ENCODE results near the gene TMEM232.
"Not testable (repeated sequence)": the region's sequence is repeated elsewhere in the genome, so short reads cannot be mapped to it uniquely, and the experiment has no call there.

The TMEM232 gene

GRCh38 chr5:110736753-110737152, 10.3 kb upstream of the TMEM232 start:
- no peak for TF ChIP-seq CTCF (IDR thresholded peaks at IDR 0.05; ENCODE audit: borderline replicate concordance, insufficient read depth, low read depth, low read length)
- no peak overlapping the region for H3K4me3 ChIP-seq (ENCODE audit: low read depth, low read length)

- H3K4me3 ChIP-seq (ENCODE audit: low read depth, low read length): no peak overlapping the region
- TF ChIP-seq CTCF (IDR thresholded peaks at IDR 0.05; ENCODE audit: borderline replicate concordance, insufficient read depth, low read depth, low read length): no peak
These were observed 9.1 kb upstream of the TMEM232 start for GRCh38 chr5:110735556-110735955.

GRCh38 chr5:110734101-110734500, 7.6 kb upstream of the TMEM232 start:
- no peak for TF ChIP-seq CTCF (IDR thresholded peaks at IDR 0.05; ENCODE audit: borderline replicate concordance, insufficient read depth, low read depth, low read length)
- no peak overlapping the region for H3K4me3 ChIP-seq (ENCODE audit: low read depth, low read length)

GRCh38 chr5:110731499-110731898, 5.0 kb upstream of the TMEM232 start:
- H3K4me3 ChIP-seq (ENCODE audit: low read depth, low read length): not testable (repeated sequence)

- no peak for TF ChIP-seq CTCF (IDR thresholded peaks at IDR 0.05; ENCODE audit: borderline replicate concordance, insufficient read depth, low read depth, low read length)
- H3K4me3 ChIP-seq (ENCODE audit: low read depth, low read length): peak overlapping the region; percentile 12
These were observed 499 bp upstream of the TMEM232 start for GRCh38 chr5:110727025-110727314.

GRCh38 chr5:110718311-110718710, 8.2 kb downstream of the TMEM232 start:
- no peak for TF ChIP-seq CTCF (IDR thresholded peaks at IDR 0.05; ENCODE audit: borderline replicate concordance, insufficient read depth, low read depth, low read length)
- H3K4me3 ChIP-seq (ENCODE audit: low read depth, low read length): no peak overlapping the region

GRCh38 chr5:110716247-110717245, 9.9 kb downstream of the TMEM232 start:
- TF ChIP-seq CTCF (IDR thresholded peaks at IDR 0.05; ENCODE audit: borderline replicate concordance, insufficient read depth, low read depth, low read length): no peak
- no peak overlapping the region for H3K4me3 ChIP-seq (ENCODE audit: low read depth, low read length)
